HFF-Myc (cell line): ENCODE data around the gene CBX2.

Experiments
- DNase-seq: peaks from one replicate; pipeline ENCODE4 v3.0.0-alpha.2; 2011; ENCODE audit warnings: low read depth; ENCODE audit errors: extremely low read depth
- H3K4me3 ChIP-seq: replicated peaks from 2 replicates; pipeline ENCODE4 v1.5.1; 2011; ENCODE audit warnings: low read depth, mild to moderate bottlenecking, control low read depth, low read length
- CTCF ChIP-seq: IDR thresholded peaks from 2 replicates; pipeline ENCODE4 v1.5.1; 2012; ENCODE audit warnings: mild to moderate bottlenecking, low read depth, low read length, control low read depth; ENCODE audit errors: missing control alignments

CBX2 gene

GRCh38 chr17:79833110-79833450 lies 55.1 kb downstream of the CBX2 start:
- H3K4me3 ChIP-seq, result no peak overlapping the region
- no peak for TF ChIP-seq CTCF
- no peak for DNase-seq

GRCh38 chr17:79833744-79834564 lies 56.0 kb downstream of the CBX2 start:
- no peak for DNase-seq
- no peak overlapping the region for H3K4me3 ChIP-seq
- no peak for TF ChIP-seq CTCF

GRCh38 chr17:79834565-79835469 lies 56.9 kb downstream of the CBX2 start:
- DNase-seq, result no peak
- peak; percentile 53 for TF ChIP-seq CTCF
- no peak overlapping the region for H3K4me3 ChIP-seq

GRCh38 chr17:79835470-79835899 lies 57.5 kb downstream of the CBX2 start:
- H3K4me3 ChIP-seq, result no peak overlapping the region
- no peak for TF ChIP-seq CTCF
- no peak for DNase-seq

GRCh38 chr17:79835953-79836509 lies 58.1 kb downstream of the CBX2 start:
- TF ChIP-seq CTCF, result no peak
- H3K4me3 ChIP-seq, result no peak overlapping the region
- no peak for DNase-seq

GRCh38 chr17:79836510-79836971 lies 58.6 kb downstream of the CBX2 start:
- TF ChIP-seq CTCF, result no peak
- DNase-seq, result no peak
- no peak overlapping the region for H3K4me3 ChIP-seq
